GM21367 (cell line): ENCODE data around the gene GSC2.
"Not testable (repeated sequence)": the region's sequence is repeated elsewhere in the genome, so short reads cannot be mapped to it uniquely, and the experiment has no call there.

Source experiments
- ATAC-seq: cut with Tn5 transposase; IDR thresholded peaks from one replicate; pipeline ENCODE4 v1.9.1; 2021; ENCODE audit not compliant: unreplicated experiment

GSC2 gene

DNA sequence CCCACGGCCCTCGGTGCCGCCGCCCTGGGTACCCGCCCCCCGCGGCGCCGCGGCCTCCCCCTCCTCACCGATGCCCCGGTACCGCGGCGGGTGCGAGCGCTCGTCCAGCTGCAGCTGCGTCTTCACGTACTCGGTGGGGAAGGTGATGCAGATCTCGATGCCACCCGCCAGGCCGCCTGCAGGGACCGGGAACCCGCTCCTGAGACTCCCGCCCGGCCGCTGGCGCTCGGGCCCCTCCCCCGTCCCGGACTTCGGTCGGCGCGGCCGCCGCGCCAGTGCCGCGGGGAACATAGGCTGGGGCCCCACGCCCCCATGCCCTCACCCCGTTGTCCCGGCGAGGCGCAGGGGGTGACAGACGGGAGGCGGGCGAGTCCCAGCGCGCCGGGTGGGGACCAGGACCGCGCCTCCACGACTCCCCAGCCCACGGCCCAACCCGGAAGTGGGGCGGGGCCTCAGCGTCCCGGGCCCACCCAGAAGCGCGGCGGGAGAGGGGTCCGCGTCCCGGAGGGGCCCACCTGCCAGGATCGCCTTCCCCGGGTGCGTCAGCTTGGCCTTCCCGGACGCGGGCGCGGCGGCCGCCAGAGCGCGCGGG is 28.1 kb upstream of the GSC2 start:
- ATAC-seq: peak; percentile 18

DNA sequence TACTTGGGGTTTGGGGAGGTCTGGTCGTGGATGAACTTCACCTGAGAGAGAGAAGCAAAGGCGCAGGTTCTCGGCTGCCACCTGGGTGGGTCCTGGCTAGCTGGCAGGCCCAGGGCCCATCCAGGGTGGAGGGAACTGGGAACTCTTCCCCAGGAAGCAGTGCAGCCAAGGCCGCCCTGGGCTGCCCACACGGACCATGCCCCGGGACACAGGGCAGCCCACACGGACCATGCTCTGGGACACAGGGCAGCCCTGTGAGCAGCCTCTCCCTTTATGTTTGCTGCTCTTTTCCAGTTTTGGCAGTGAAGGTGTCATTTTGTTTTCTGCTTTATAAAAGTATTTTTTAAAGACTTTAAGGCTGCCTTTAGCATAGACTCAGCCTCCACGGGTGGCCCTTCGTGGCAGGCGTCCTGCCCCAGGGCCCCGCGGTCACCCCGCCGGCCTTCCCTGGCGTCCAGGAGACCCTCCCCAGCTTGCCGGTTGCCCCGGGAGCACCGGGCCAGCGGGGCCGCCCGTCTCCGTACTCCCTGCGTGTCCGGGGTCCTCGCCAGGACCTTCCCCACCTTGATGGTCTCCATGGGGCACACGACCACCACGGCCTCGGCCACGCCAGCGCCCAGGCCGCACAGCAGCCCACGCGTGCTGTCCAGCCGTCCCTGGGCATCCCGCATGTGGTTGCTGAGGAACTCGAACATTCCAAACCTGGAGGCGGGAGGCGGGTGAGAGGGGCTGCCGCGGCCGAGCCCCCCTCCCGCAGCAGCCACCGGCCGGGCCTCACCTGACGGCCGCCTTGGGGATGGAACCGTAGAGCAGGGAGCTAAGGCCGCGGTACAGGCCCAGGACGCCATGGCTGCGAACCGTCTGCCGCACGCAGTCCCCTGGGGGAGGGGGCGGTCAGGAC is 27.3 kb upstream of the GSC2 start:
- ATAC-seq: no peak

DNA sequence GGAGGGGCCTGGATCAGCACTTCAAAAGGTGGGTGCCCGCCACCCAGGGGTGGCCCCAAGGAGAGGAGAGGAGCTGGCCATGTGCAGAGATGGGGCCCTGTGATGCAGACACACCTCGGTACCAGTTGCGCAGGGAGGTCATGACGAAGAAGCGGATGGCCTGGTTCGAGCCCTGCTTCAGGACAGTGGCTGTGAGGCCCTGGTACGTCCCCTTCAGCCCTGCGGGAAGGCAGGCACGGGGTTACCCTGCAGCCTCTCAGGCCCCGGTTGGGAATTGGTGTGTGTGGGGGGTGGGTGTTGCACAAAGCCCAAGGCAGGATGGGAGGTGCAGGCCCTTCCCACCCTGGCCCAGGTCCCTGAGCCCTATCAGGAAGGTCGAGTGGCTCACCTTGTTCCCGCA is 26.6 kb upstream of the GSC2 start:
- no peak for ATAC-seq

DNA sequence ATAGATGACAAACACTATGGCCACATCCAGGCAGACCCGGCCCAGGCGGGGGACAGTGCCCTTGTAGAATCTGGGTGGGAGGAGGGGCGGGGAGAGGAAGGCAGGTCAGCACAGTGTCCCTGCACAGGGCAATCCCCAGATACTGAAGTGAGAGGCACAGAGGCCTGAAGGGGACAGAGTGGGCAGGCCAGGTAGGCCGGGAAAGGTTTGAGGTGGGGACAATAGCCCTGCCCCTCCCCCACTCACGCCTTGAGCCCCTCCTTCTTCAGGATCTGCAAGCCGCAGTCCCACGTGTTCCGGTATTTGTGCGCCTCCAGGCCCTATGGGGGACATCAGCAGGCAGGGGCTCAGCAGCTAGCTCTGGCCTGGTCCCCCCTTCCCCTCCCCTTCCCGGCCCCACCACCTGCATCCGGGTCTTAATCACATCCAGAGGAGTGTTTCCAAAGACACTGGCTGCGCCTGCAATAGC is 26.1 kb upstream of the GSC2 start:
- ATAC-seq: no peak

DNA sequence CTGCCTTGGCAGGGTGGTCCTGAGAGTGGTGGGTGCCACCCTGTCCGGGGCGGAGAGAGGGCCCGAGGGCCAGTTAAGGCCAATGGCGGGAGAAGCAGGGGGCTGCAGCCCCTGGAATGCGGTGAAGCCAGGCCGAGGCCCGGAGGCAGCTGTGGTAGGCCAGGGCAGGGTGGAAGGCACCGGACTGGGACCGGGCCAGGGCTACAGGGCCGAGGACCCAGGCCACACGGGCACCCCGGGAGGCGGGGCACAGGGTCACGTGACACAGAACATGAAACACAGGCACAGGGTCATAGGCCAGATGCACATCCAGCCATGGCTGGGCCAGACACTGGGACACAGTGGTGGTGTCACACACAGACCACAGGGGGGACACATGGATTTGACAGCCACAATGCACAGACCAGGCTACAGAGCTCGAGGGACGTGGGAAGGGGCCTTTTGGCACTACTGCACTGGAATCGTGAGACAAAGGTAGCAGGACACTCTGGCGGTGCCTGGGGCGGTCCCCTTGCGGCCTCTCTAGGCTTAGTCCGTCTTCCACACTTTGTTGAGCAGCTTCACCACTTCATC is 25.6 kb upstream of the GSC2 start:
- no peak for ATAC-seq

DNA sequence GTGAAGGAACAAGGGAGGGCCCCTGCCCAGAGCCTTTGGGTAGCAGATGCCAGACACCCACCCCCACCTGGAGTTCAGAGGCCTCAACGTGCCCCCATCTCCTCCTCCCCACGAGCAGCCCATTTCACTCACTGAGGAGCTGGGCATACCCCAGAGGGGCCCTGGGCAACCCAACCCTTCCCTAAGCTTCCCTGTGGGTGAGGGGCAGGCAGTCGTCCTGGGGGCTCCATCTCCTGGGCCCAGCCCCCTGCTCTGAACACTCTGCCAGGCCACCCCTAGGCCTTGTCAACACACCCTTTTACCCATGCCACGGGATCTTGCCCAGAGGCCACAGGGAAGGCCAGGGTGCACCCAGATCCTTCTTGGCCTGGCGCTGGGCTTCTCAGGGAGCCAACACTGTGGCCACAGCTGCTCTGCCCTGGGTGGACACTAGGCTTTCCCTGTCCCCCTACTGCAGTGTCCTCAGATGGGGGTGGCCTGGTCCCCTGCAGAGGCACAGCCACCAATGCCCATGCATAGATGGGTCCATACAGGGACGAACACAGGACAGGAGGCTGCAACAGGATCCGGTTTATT is 25.0 kb upstream of the GSC2 start:
- ATAC-seq: no peak

DNA sequence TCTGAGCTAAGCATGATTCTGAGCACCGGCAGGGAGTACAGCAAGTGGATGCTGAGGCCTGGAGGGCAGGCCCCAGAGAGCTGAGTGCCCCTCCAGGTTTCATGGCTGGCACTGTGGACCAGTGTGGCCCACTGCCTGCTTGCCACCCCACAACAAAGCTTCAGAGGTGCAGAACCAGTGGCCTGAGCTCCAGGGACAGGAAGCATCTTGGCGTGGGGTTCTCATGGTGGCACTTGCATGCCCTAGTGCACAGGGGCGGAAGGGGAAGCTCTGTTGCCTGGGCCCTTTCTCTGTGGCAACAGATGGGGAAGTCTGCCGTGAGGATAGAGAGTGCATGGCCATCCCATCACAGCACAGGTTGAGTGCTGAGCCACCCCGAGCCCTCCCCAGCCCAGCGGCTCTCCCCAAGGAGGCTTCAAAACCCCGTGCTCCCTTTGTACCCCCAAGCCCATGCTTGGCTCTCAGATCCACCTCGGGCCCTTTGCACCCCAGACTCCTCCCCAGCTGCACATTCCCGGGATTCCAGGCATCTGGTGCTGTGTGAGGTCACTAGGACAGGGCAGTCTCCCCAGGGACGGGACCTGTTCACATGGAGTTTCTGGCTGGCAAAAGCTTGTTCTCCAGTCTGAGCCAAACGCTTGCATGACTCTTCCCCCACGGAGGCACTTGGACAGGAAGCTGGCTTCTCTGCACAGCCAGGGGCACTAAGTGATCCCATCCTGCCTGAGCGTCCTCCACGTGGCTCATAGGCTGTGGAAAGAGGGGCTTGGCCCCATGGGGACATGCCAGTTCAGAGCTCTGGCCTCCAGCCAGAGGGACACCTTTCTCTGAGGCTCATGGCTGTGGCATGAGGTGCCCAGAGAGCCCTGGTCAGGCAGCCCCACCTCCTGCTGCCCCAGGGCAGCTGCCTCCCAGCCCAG is 24.3 kb upstream of the GSC2 start:
- no peak for ATAC-seq

- ATAC-seq: no peak
Observed at GRCh38 chr22:19173047-19174035, 23.2 kb upstream of the GSC2 start.

DNA sequence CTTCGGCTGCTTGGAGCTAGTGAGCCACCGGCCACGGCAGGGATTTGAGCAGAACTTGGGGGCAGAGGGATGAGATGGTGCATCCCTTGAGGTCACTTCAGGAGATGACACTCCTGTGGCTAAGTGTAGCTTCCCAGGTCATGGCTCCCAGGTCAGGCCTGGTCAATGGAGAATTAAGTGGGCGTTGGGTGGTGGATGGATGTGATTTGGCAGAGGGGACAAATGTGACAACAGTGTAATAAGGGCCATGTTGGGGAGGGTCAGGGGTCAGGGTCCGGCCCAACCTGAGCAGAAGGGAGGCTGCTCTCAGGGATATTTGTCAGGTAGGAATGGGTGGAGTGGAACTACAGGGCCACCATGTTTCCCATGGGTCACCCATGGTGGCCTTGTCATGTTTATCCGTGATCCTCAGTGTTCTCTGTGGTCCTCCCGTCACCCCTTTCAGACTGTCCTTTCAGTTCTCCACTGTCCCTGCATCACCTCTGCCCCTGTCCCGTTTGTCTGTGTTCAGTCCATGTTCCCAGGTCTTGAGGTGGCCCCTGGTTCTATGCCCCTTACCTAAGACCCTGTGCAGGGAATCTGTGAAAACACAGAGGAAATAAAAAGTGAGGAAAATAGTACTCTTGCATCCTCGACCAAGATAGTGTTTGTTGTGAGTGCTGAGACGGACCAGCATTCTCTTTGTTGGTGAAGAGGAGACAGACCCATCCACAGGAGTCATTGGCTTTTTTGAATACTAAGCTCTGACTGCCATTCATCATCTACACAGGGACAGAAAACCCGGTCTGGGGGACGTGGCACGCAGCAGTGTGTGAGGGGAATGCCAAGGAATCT is 22.3 kb upstream of the GSC2 start:
- ATAC-seq: no peak

GRCh38 chr22:19169947-19170318 is 19.8 kb upstream of the GSC2 start:
- no peak for ATAC-seq

GRCh38 chr22:19169002-19169946 is 19.2 kb upstream of the GSC2 start:
- no peak for ATAC-seq

DNA sequence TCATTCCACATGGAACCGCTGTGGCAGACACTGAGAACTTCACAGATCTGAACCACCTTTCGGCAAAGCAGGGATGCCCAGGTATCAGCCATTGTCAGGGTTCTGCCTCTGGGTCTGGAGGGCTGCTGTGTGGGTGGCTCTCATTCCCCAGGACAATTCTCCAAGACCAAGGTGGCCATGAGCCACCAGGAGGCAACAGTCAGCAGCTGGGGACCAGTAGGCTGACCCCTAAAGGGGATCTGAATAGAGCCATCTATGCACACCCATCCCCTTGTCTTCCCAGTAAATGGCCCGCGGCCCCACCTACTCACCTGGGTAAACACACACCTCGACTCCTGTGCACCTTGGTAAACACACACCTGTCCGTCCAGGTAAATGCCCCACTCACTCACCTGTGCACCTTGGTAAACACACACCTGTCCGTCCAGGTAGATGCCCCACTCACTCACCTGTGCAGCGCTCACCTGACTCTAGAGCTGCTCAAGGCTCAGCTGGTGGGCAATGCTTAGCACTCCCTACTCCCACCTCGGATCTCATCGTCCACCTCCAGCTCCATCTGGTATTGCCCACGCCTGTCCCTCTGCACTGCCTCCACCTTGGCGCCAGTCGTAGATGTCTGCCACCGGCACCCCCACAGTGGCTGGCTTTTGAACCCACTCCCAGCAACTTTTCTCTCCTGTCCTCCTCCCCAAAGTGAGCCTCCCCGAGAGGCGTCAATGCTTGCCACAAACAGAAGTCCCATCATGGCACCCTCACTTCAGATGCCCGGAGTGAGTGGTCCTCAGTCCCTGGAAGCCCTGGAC is 18.2 kb upstream of the GSC2 start:
- ATAC-seq: no peak

DNA sequence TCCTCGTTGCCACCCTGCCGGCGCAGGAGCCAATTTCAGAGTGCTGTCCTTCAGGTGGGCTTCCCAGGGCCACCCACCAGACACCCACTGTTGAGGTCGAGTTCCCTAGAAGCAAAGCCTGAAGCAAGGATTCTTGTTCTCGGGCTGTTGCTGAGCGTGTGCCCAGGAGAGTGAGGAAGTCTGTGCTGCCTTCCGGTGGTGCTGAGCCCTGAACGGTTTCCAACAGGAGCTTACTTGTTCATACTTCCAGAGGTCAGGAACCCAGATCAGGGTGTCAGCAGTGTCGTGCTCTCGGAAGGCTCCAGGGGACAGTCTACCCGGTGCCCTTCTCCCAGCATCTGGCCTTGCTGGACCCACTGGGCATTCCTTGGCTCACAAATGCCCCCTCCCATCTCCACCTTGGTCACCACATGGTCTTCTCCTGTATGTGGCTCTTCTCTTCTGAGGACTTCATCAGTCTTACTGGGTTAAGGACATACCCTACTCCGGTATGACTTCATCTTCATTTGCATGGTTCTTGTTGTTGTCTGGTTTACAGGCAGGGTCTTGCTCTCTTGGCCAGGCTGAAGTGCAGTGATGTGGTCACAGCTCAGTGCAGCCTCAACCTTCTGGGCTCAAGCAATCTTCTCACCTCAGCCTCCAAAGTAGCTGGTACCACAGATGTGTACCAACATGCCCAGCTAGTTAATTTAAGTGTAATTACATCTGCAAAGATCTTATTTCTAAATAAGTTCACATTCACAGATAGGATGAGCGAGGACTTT is 17.2 kb upstream of the GSC2 start:
- ATAC-seq: no peak

- ATAC-seq: no peak
Observed at GRCh38 chr22:19166421-19166820, 16.3 kb upstream of the GSC2 start.

DNA sequence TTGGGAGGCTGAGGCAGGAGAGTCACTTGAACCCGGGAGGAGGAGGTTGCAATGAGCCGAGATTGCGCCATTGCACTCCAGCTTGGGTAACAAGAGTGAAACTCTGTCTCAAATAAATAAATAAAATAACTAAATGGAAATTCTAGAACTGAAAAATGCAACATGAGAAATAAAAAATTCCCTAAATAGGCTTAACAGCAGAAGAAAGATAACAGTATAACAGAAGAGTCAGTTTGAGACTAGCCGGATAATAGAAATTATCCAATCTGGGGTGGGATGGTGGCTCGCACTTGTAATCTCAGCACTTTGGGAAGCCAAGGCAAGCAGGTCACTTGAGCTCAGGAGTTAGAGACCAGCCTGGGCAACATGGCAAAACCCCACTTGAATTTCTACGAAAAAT is 14.3 kb upstream of the GSC2 start:
- ATAC-seq: no peak

GRCh38 chr22:19158649-19159048 is 8.6 kb upstream of the GSC2 start:
- not testable (repeated sequence) for ATAC-seq
